Activated T-helper 17 cell treated with anti-CD3 and anti-CD28 coated beads, Interleukin-2, amount 50 U/mL, for 72 hours (primary cell): ENCODE results near the gene MBOAT2. TPM values are rescaled to one million over a fixed set of nuclear protein-coding genes. Genes with fewer than 3 reads are reported as not detected.
A peak's percentile ranks its signal among the peaks of the same experiment; 100 is the strongest.

Experiments
- ATAC-seq: fragments of 150-1000 bp; cut with Tn5 transposase; replicated peaks from 2 replicates; pipeline ENCODE4 v1.10.0; 2021; ENCODE audit warnings: mild to moderate bottlenecking, moderate library complexity
- H3K27ac Mint-ChIP-seq: one replicate; pipeline ENCODE4 v1.8.0; 2022; ENCODE audit warnings: mixed read lengths
- H3K27me3 Mint-ChIP-seq: one replicate; pipeline ENCODE4 v1.8.0; 2022; ENCODE audit warnings: mixed read lengths
- H3K36me3 Mint-ChIP-seq: one replicate; pipeline ENCODE4 v1.8.0; 2022; ENCODE audit warnings: low read depth, mild to moderate bottlenecking, mixed read lengths
- H3K4me1 Mint-ChIP-seq: one replicate; pipeline ENCODE4 v1.8.0; 2022; ENCODE audit warnings: mixed read lengths
- H3K4me3 Mint-ChIP-seq: one replicate; pipeline ENCODE4 v1.8.0; 2022; ENCODE audit warnings: mild to moderate bottlenecking, mixed read lengths
- H3K9me3 Mint-ChIP-seq: one replicate; pipeline ENCODE4 v1.8.0; 2022; ENCODE audit warnings: mixed read lengths
- total RNA-seq, 2 donors: library from RNA; stranded (reverse); gene quantifications; one replicate each; pipeline ENCODE4 v1.2.3, GENCODE V29; 2022

MBOAT2 gene
- total RNA-seq, 2 donors from 2014 or later, result 3.4 to 6.3 TPM

- Mint-ChIP-seq H3K27ac (no peak overlapping the region), H3K4me1 (no peaks in the 10 kb centered on the region), H3K36me3 (peaks cover 48% of the 10 kb centered on the region), H3K27me3 (no peaks in the 10 kb centered on the region), H3K4me3 (no peak overlapping the region), H3K9me3 (no peaks in the 10 kb centered on the region)
- ATAC-seq, result no peak
Observed at GRCh38 chr2:8819948-8820347, 183.5 kb downstream of the MBOAT2 start.

GRCh38 chr2:8819194-8819593, 184.3 kb downstream of the MBOAT2 start:
- Mint-ChIP-seq H3K4me1 (no peaks in the 10 kb centered on the region), H3K9me3 (no peaks in the 10 kb centered on the region), H3K27ac (no peak overlapping the region), H3K36me3 (peaks cover 48% of the 10 kb centered on the region), H3K4me3 (no peak overlapping the region), H3K27me3 (no peaks in the 10 kb centered on the region)
- ATAC-seq, result no peak

GRCh38 chr2:8817221-8817620, 186.3 kb downstream of the MBOAT2 start:
- Mint-ChIP-seq H3K4me3 (no peak overlapping the region), H3K27ac (no peak overlapping the region), H3K36me3 (peaks cover 65% of the 10 kb centered on the region), H3K27me3 (no peaks in the 10 kb centered on the region), H3K4me1 (no peaks in the 10 kb centered on the region), H3K9me3 (no peaks in the 10 kb centered on the region)
- no peak for ATAC-seq

- Mint-ChIP-seq H3K36me3 (peaks cover 97% of the 10 kb centered on the region), H3K27me3 (no peaks in the 10 kb centered on the region), H3K9me3 (no peaks in the 10 kb centered on the region), H3K4me1 (peaks cover 16% of the 10 kb centered on the region), H3K27ac (no peak overlapping the region), H3K4me3 (no peak overlapping the region)
- ATAC-seq, result no peak
Observed at GRCh38 chr2:8806885-8807704, 196.4 kb downstream of the MBOAT2 start.

GRCh38 chr2:8805278-8806210, 197.9 kb downstream of the MBOAT2 start:
- H3K27me3 Mint-ChIP-seq, result no peaks in the 10 kb centered on the region
- no peaks in the 10 kb centered on the region for H3K9me3 Mint-ChIP-seq
- peak overlapping the region; percentile 52 for H3K27ac Mint-ChIP-seq
- ATAC-seq, result no peak
- H3K36me3 Mint-ChIP-seq, result peaks cover 97% of the 10 kb centered on the region
- H3K4me3 Mint-ChIP-seq, result no peak overlapping the region
- peaks cover 16% of the 10 kb centered on the region for H3K4me1 Mint-ChIP-seq

- peak overlapping the region; percentile 11 for H3K4me3 Mint-ChIP-seq
- H3K27me3 Mint-ChIP-seq, result no peaks in the 10 kb centered on the region
- peaks cover 16% of the 10 kb centered on the region for H3K4me1 Mint-ChIP-seq
- H3K9me3 Mint-ChIP-seq, result no peaks in the 10 kb centered on the region
- peak overlapping the region; percentile 83 for H3K27ac Mint-ChIP-seq
- peak; percentile 98 for ATAC-seq
- peaks cover 97% of the 10 kb centered on the region for H3K36me3 Mint-ChIP-seq
Observed at GRCh38 chr2:8803658-8804379, 199.7 kb downstream of the MBOAT2 start.

- H3K9me3 Mint-ChIP-seq, result no peaks in the 10 kb centered on the region
- H3K27me3 Mint-ChIP-seq, result no peaks in the 10 kb centered on the region
- peak overlapping the region; percentile 2 for H3K27ac Mint-ChIP-seq
- ATAC-seq, result no peak
- H3K4me3 Mint-ChIP-seq, result no peak overlapping the region
- H3K36me3 Mint-ChIP-seq, result peaks cover 97% of the 10 kb centered on the region
- peaks cover 12% of the 10 kb centered on the region for H3K4me1 Mint-ChIP-seq
Observed at GRCh38 chr2:8802741-8803140, 200.7 kb downstream of the MBOAT2 start.

Other genes starting within 250 kb of the MBOAT2 start
- 10 to 100 TPM; 28.9 to 31.1 TPM for gene KIDINS220, start 166.1 kb downstream of the MBOAT2 start, total RNA-seq
- gene ASAP2, start 203.1 kb upstream of the MBOAT2 start, total RNA-seq, result under 1 TPM; 0.17 to 0.19 TPM